GM12878 (cell line): ENCODE measurements around the gene IFRD1. TPM values are rescaled to one million over a fixed set of nuclear protein-coding genes. Genes with fewer than 3 reads are reported as not detected.

Source experiments
- ATAC-seq: fragments of 200-7000 bp; cut with Tn5 transposase; 3 replicates; pipeline ENCODE4 v1.9.1; 2020; ENCODE audit warnings: mild to moderate bottlenecking, moderate library complexity
- BruUV-seq: library from RNA; stranded (reverse); fragments of 400-500 nt; replicated peaks from 2 replicates; lab custom pipeline; 2021; lab: Mats Ljungman, UMichigan
- CTCF ChIA-PET: fragments of 300-600 bp; sonication (Branson Sonifier 250); formaldehyde crosslinking; extraction: SDS; loops from one replicate; lab custom pipeline; 2021; ENCODE audit warnings: inconsistent platforms; lab: Yijun Ruan, JAX
- POLR2A ChIA-PET: fragments of 350-600 bp; formaldehyde crosslinking; extraction: SDS; loops from one replicate; lab custom pipeline; 2021; ENCODE audit warnings: inconsistent platforms; lab: Charles Lee
- RAD21 ChIA-PET: fragments of 300-600 bp; sonication (Branson Sonifier 250); formaldehyde crosslinking; loops from one replicate; lab custom pipeline; 2023; ENCODE audit warnings: antibody characterized with exemption; ENCODE audit not compliant: unreplicated experiment; lab: Charles Lee
- SMC1A ChIA-PET: fragments of 300-600 bp; sonication (Branson Sonifier 250); formaldehyde crosslinking; loops from one replicate; lab custom pipeline; 2023; ENCODE audit not compliant: unreplicated experiment, uncharacterized antibody; lab: Charles Lee
- DNase-seq: peaks from one replicate; pipeline ENCODE4 v3.0.0-alpha.2; 2011; ENCODE audit warnings: low read depth, low spot score
- FAIRE-seq: peaks from 3 replicates; lab custom pipeline; 2011; peaks lifted over from hg19 to GRCh38; lab: Jason Lieb, UNC
- H2AFZ ChIP-seq: 2 replicates; pipeline ENCODE4 v1.6.0; 2011; ENCODE audit warnings: low read depth, low read length, control low read depth; ENCODE audit not compliant: control insufficient read depth
- H3K27ac ChIP-seq: 2 replicates; pipeline ENCODE4 v1.5.1; 2011; ENCODE audit warnings: control low read depth; ENCODE audit not compliant: control insufficient read depth, insufficient read depth
- H3K27me3 ChIP-seq, 2 experiments: replicated peaks in 1 of 2; 2 replicates each; pipeline versions ENCODE4 v1.6.0 to v1.6.1; 2011; ENCODE audit warnings: low read length in 1 of 2; ENCODE audit not compliant: control insufficient read depth in 2 of 2, insufficient read depth in 2 of 2
- H3K36me3 ChIP-seq, 2 experiments: 2 replicates each; pipeline ENCODE4 v1.5.1; 2011; ENCODE audit warnings: low read length in 1 of 2; ENCODE audit not compliant: control insufficient read depth in 2 of 2, insufficient read depth in 2 of 2
- H3K4me1 ChIP-seq: 2 replicates; pipeline ENCODE4 v1.6.1; 2011; ENCODE audit warnings: mild to moderate bottlenecking, low read length, moderate library complexity, mixed read lengths; ENCODE audit not compliant: control insufficient read depth, insufficient read depth
- H3K4me2 ChIP-seq: 2 replicates; pipeline ENCODE4 v1.6.0; 2011; ENCODE audit warnings: control low read depth; ENCODE audit not compliant: control insufficient read depth, insufficient read depth
- H3K4me3 ChIP-seq: fragments of 200-600 bp; sonication (generic); 2 replicates; pipeline ENCODE4 v1.5.1; 2016
- H3K79me2 ChIP-seq: 2 replicates; pipeline ENCODE4 v1.6.0; 2011; ENCODE audit warnings: low read length; ENCODE audit not compliant: control insufficient read depth, insufficient read depth
- H3K9ac ChIP-seq: 2 replicates; pipeline ENCODE4 v1.8.0; 2011; ENCODE audit warnings: low read length, control low read depth, mixed read lengths; ENCODE audit not compliant: control insufficient read depth, insufficient read depth
- H3K9me3 ChIP-seq: replicated peaks from 3 replicates; pipeline ENCODE4 v1.5.1; 2011; ENCODE audit warnings: mild to moderate bottlenecking, low read length; ENCODE audit not compliant: control insufficient read depth, insufficient read depth
- H4K20me1 ChIP-seq: 2 replicates; pipeline ENCODE4 v1.6.0; 2011; ENCODE audit not compliant: control insufficient read depth, insufficient read depth
- ATF7 ChIP-seq: fragments of 450-650 bp; IDR thresholded peaks from 2 replicates; pipeline ENCODE4 v1.6.1; 2016; ENCODE audit warnings: low read depth, mild to moderate bottlenecking
- BCL3 ChIP-seq: IDR thresholded peaks from 2 replicates; pipeline ENCODE4 v1.6.1; 2011; ENCODE audit warnings: borderline replicate concordance, low read depth, mild to moderate bottlenecking, moderate library complexity, low read length; ENCODE audit not compliant: insufficient read depth, poor library complexity, severe bottlenecking
- CREB1 ChIP-seq: IDR thresholded peaks from 2 replicates; pipeline ENCODE4 v1.6.1; 2012; ENCODE audit warnings: low read depth, mild to moderate bottlenecking, inconsistent platforms
- FOXM1 ChIP-seq: IDR thresholded peaks from 2 replicates; pipeline ENCODE4 v1.6.1; 2012; ENCODE audit warnings: low read depth, mild to moderate bottlenecking, inconsistent platforms, low read length, moderate library complexity
- HDGF ChIP-seq: fragments of 450-650 bp; IDR thresholded peaks from 2 replicates; pipeline ENCODE4 v1.6.1; 2016; ENCODE audit warnings: antibody characterized with exemption
- MAX ChIP-seq: IDR thresholded peaks from 2 replicates; pipeline ENCODE4 v1.6.1; 2012; ENCODE audit warnings: low read depth, low read length, improper control_type of control experiment
- MEF2B ChIP-seq: fragments of 450-650 bp; IDR thresholded peaks from 2 replicates; pipeline ENCODE4 v1.6.1; 2018; ENCODE audit warnings: mild to moderate bottlenecking, moderate library complexity; ENCODE audit not compliant: partially characterized antibody, poor library complexity, severe bottlenecking
- NFIC ChIP-seq: IDR thresholded peaks from 2 replicates; pipeline ENCODE4 v1.6.1; 2012; ENCODE audit warnings: low read depth, mild to moderate bottlenecking, inconsistent platforms, low read length, moderate library complexity
- PAX8 ChIP-seq: fragments of 450-650 bp; IDR thresholded peaks from 2 replicates; pipeline ENCODE4 v1.6.1; 2017; ENCODE audit warnings: mild to moderate bottlenecking, moderate library complexity
- PML ChIP-seq: IDR thresholded peaks from 2 replicates; pipeline ENCODE4 v1.6.1; 2012; ENCODE audit warnings: low read length, inconsistent platforms
- RB1 ChIP-seq: fragments of 450-650 bp; formaldehyde crosslinking; IDR thresholded peaks from 2 replicates; pipeline ENCODE4 v1.6.1; 2017; ENCODE audit warnings: mild to moderate bottlenecking, borderline replicate concordance
- RELA ChIP-seq: fragments of 450-650 bp; IDR thresholded peaks from 2 replicates; pipeline ENCODE4 v1.8.0; 2014; ENCODE audit warnings: borderline replicate concordance; ENCODE audit not compliant: partially characterized antibody
- RELB ChIP-seq: fragments of 450-650 bp; IDR thresholded peaks from 2 replicates; pipeline ENCODE4 v1.6.1; 2017; ENCODE audit warnings: low read depth, mild to moderate bottlenecking, moderate library complexity
- SIX5 ChIP-seq: IDR thresholded peaks from 2 replicates; pipeline ENCODE4 v1.6.1; 2011; ENCODE audit warnings: mild to moderate bottlenecking, low read depth, low read length, moderate library complexity; ENCODE audit not compliant: severe bottlenecking
- SKIL ChIP-seq: fragments of 450-650 bp; IDR thresholded peaks from 2 replicates; pipeline ENCODE4 v1.6.1; 2017; ENCODE audit warnings: mild to moderate bottlenecking, low read depth, inconsistent platforms; ENCODE audit not compliant: poor library complexity, severe bottlenecking
- SP1 ChIP-seq: IDR thresholded peaks from one replicate; pipeline ENCODE4 v1.6.1; 2011; ENCODE audit warnings: low read depth, low read length
- SPI1 ChIP-seq: IDR thresholded peaks from 2 replicates; pipeline ENCODE4 v1.6.1; 2011; ENCODE audit warnings: low read depth, mild to moderate bottlenecking, low read length, moderate library complexity, borderline replicate concordance; ENCODE audit not compliant: insufficient read depth
- TCF12 ChIP-seq: IDR thresholded peaks from 2 replicates; pipeline ENCODE4 v1.6.1; 2011; ENCODE audit warnings: low read depth, mild to moderate bottlenecking, low read length
- YBX1 ChIP-seq: fragments of 450-650 bp; IDR thresholded peaks from 2 replicates; pipeline ENCODE4 v1.6.1; 2016; ENCODE audit warnings: antibody characterized with exemption
- ZNF207 ChIP-seq: fragments of 450-650 bp; IDR thresholded peaks from 2 replicates; pipeline ENCODE4 v1.6.1; 2014; ENCODE audit warnings: antibody characterized with exemption, mild to moderate bottlenecking, borderline replicate concordance
- ZNF24 ChIP-seq: fragments of 450-650 bp; IDR thresholded peaks from 2 replicates; pipeline ENCODE4 v1.6.1; 2017; ENCODE audit warnings: antibody characterized with exemption, mild to moderate bottlenecking
- ZNF622 ChIP-seq: fragments of 450-650 bp; IDR thresholded peaks from 2 replicates; pipeline ENCODE4 v1.6.1; 2017; ENCODE audit warnings: mild to moderate bottlenecking, inconsistent platforms
- WGBS: methylation state at CpG from one replicate; pipeline ENCODE4 v1.1.6; 2016; ENCODE audit warnings: low lambda C conversion rate; ENCODE audit not compliant: insufficient replicate concordance, insufficient coverage; ENCODE audit errors: missing lambda C conversion rate; 5-methylcytosine and 5-hydroxymethylcytosine counted together
- in situ Hi-C: fragments of 300-500 bp; cut with MboI; formaldehyde crosslinking; loops from 9 replicates; pipeline ENCODE4 v1.14.3; 2018; ENCODE audit warnings: mixed read lengths
- intact Hi-C: fragments of 100-400 bp; cut with micrococcal nuclease; formaldehyde crosslinking; loops from one replicate; pipeline ENCODE4 v1.14.2; 2022; ENCODE audit not compliant: unreplicated experiment
- polyA plus RNA-seq, 11 experiments: library from polyadenylated mRNA; depleted of rRNA in 4 of 11; unstranded in 6 of 11; stranded (reverse) in 5 of 11; fragments of >200 nt; fragmentation: Nextera tagmentation in 4 of 11; fragmentation: Illumina TruSeq in 1 of 11; extraction: Ambion mirVana in 4 of 11; extraction: Trizol in 1 of 11; gene quantifications; 1 replicate in 1 of 11; 2 replicates in 10 of 11; pipeline versions ENCODE4 v1.2.1 to v1.2.3, GENCODE V29; 2011 to 2016; ENCODE audit warnings: inconsistent platforms in 2 of 11, missing spikeins in 2 of 11, low read depth in 1 of 11
- total RNA-seq, 4 experiments: library from RNA; depleted of rRNA in 3 of 4; stranded (reverse); fragments of >200 nt in 3 of 4; fragmentation: Illumina TruSeq in 1 of 4; extraction: Trizol in 1 of 4; gene quantifications; 2 replicates each; pipeline versions ENCODE4 v1.2.1 to v1.2.3, GENCODE V29; 2013 to 2021

The IFRD1 gene
- total and polyA plus RNA-seq, 10 of the 15 experiments (the other 5 are each of a cell fraction or from before 2014, with no cell fraction given) = 9.6 to 31.1 (median 19.9) TPM

GRCh38 chr7:112497481-112497880 lies 47.2 kb downstream of the IFRD1 start (continued):
- TF ChIP-seq MAX (no peak), RELB (no peak), ATF7 (no peak), PML (no peak), SPI1 (peak; percentile 67; the same call in 1 of the 2 replicates), ZNF207 (no peak), FOXM1 (no peak), CREB1 (no peak), YBX1 (no peak), TCF12 (no peak), RB1 (no peak)

GRCh38 chr7:112500619-112501018 lies 50.4 kb downstream of the IFRD1 start:
- ATAC-seq (no peak), FAIRE-seq (no peak), DNase-seq (no peak)
- TF ChIP-seq NFIC = no peak
- no peak for TF ChIP-seq SP1
- no peak for TF ChIP-seq PAX8
- TF ChIP-seq RELA = no peak
- TF ChIP-seq HDGF = no peak
- TF ChIP-seq ZNF24 = no peak
- no peak for TF ChIP-seq BCL3
- TF ChIP-seq ZNF207 = no peak
- no peak for TF ChIP-seq ZNF622
- no peak for TF ChIP-seq MEF2B
- TF ChIP-seq SKIL = no peak
- no peak for TF ChIP-seq SIX5
- no peak overlapping the region for H3K4me2 ChIP-seq
- ChIA-PET POLR2A (no interaction called here), CTCF (no interaction called here), RAD21 (no interaction called here), SMC1A (no interaction called here)
- H2AFZ ChIP-seq = no peak overlapping the region
- H3K4me3 ChIP-seq = no peak overlapping the region
- H3K36me3 ChIP-seq = no peaks in the 10 kb centered on the region
- H3K27me3 ChIP-seq = no peaks in the 10 kb centered on the region
- H3K27ac ChIP-seq = no peak overlapping the region
- 51% methylated on average over 3 of the region's 3 CpGs for whole genome bisulfite sequencing
- H3K9me3 ChIP-seq = no peaks in the 10 kb centered on the region
- no peaks in the 10 kb centered on the region for H4K20me1 ChIP-seq
- H3K4me1 ChIP-seq = no peaks in the 10 kb centered on the region; the same call in 1 of the 2 replicates
- H3K79me2 ChIP-seq = no peaks in the 10 kb centered on the region
- intact Hi-C loops (no loop called here), in situ Hi-C loops (no loop called here)
- BruUV-seq = no TSS peak
- H3K9ac ChIP-seq = no peak overlapping the region
